ENCODE data around the gene ULK4. TPM values are rescaled to one million over a fixed set of nuclear protein-coding genes. Genes with fewer than 3 reads are reported as not detected.

ULK4 gene
- total and polyA plus RNA-seq, 2 of the 8 experiments (the other 6 are each of a cell fraction or from before 2014, with no cell fraction given): 3.0 to 10.8 TPM

GRCh38 chr3:41708176-41708575 is 253.7 kb downstream of the ULK4 start:
- CTCF ChIA-PET (ENCODE audit: partially characterized antibody): interaction anchor here (0.8 kb wide), 1 partner anchor 12 kb away, joined by 3 read pairs; no protein-coding TSS in a partner anchor
- H4K8ac ChIP-seq (ENCODE audit: extremely low read depth, insufficient read depth, low read length): no peak overlapping the region

More at GRCh38 chr3:41708176-41708575, 253.7 kb downstream of the ULK4 start:
- Histone ChIP-seq H2AK5ac (ENCODE audit: low read depth, low read length) (no peak overlapping the region), H3K23ac (ENCODE audit: insufficient read length) (no peak overlapping the region), H3K18ac (ENCODE audit: extremely low read depth, low read length) (no peak overlapping the region), H3K23me2 (ENCODE audit: low read depth, low read length) (0 out of 2 replicates have a peak, but pooled peaks cover 2% of the 10 kb centered on the region), H3K79me2 (ENCODE audit: control insufficient read depth in 1 of 2, insufficient read depth in 2 of 2, low read length in 2 of 2) (no peaks in the 10 kb centered on the region), H3K4ac (replicated peaks; ENCODE audit: insufficient read length, low read depth, low read length) (no peak overlapping the region), H4K91ac (replicated peaks; ENCODE audit: insufficient read length, low read length) (no peak overlapping the region), H3K79me1 (ENCODE audit: low read depth, low read length) (no peaks in the 10 kb centered on the region), H2AFZ (ENCODE audit: low read length) (no peak overlapping the region), H3K27me3 (replicated peaks in 1 of 4; ENCODE audit: control insufficient read depth in 3 of 4, extremely low read depth in 1 of 4, insufficient read depth in 3 of 4, low read length in 3 of 4) (no peaks in the 10 kb centered on the region), H2BK12ac (ENCODE audit: low read depth, low read length) (no peak overlapping the region), H3K27ac (ENCODE audit: low read depth, low read length) (no peak overlapping the region), H3K36me3 (ENCODE audit: control insufficient read depth in 2 of 4, insufficient read depth in 4 of 4, low read length in 3 of 4) (no peaks in the 10 kb centered on the region), H3K4me3 (ENCODE audit: extremely low read depth in 1 of 4, insufficient read depth in 2 of 4, low read depth in 3 of 4, low read length in 4 of 4) (no peak overlapping the region), H2BK5ac (ENCODE audit: low read depth, low read length) (no peak overlapping the region), H2BK15ac (ENCODE audit: low read length) (no peak overlapping the region), H3K9ac (replicated peaks in 1 of 4; ENCODE audit: extremely low read depth in 1 of 4, low read depth in 3 of 4, low read length in 3 of 4) (no peak overlapping the region), H4K5ac (ENCODE audit: insufficient read length, low read depth, low read length) (no peak overlapping the region), H3K56ac (replicated peaks; ENCODE audit: insufficient read length, low read depth, low read length) (no peak overlapping the region), H2BK20ac (ENCODE audit: low read length) (no peak overlapping the region), H4K20me1 (replicated peaks in 1 of 2; ENCODE audit: control insufficient read depth in 1 of 2, insufficient read depth in 2 of 2, low read length in 2 of 2) (no peaks in the 10 kb centered on the region), H3K14ac (ENCODE audit: insufficient read length) (no peak overlapping the region), H3K4me1 (replicated peaks in 1 of 4; ENCODE audit: control insufficient read depth in 3 of 4, insufficient read depth in 4 of 4, low read length in 3 of 4) (peaks cover 3 to 5% (median 4%) of the 10 kb centered on the region in 4 experiments; a peak in 5 of 7 replicates), H2BK120ac (replicated peaks; ENCODE audit: low read depth, low read length) (no peak overlapping the region), H3K9me3 (ENCODE audit: insufficient read depth in 2 of 2, low read depth in 1 of 2, low read length in 1 of 2) (no peaks in the 10 kb centered on the region), H3K4me2 (ENCODE audit: insufficient read depth in 1 of 2, low read depth in 2 of 2, low read length in 2 of 2) (no peak overlapping the region)
- DNase-seq (ENCODE audit: low read depth in 1 of 2, low spot score in 2 of 2): no peak
- POLR2A ChIA-PET (ENCODE audit: partially characterized antibody): no interaction called here
- TF ChIP-seq POLR2AphosphoS5 (IDR thresholded peaks at IDR 0.05; ENCODE audit: low read depth, low read length) (no peak), KDM4A (IDR thresholded peaks at IDR 0.05; ENCODE audit: low read depth, low read length, severe bottlenecking) (no peak), TAF1 (IDR thresholded peaks at IDR 0.05; ENCODE audit: low read depth, low read length) (no peak), NRF1 (IDR thresholded peaks at IDR 0.05; ENCODE audit: low read depth, low read length) (no peak), RXRA (IDR thresholded peaks at IDR 0.05; ENCODE audit: insufficient read depth, low read depth, low read length) (no peak), BCL11A (IDR thresholded peaks at IDR 0.05; ENCODE audit: low read depth in 2 of 2, low read length in 2 of 2) (no peak), TAF7 (optimal IDR thresholded peaks at IDR 0.05; ENCODE audit: borderline replicate concordance, low read depth, low read length) (no peak), YY1 (IDR thresholded peaks at IDR 0.05; ENCODE audit: low read depth, low read length) (no peak), KDM5A (IDR thresholded peaks at IDR 0.05; ENCODE audit: low read length) (no peak), ASH2L (IDR thresholded peaks at IDR 0.05; ENCODE audit: low read length) (no peak), BACH1 (IDR thresholded peaks at IDR 0.05; ENCODE audit: low read length) (no peak), CREB1 (IDR thresholded peaks at IDR 0.05) (no peak), CTBP2 (IDR thresholded peaks at IDR 0.05; ENCODE audit: borderline replicate concordance, insufficient read depth, insufficient read length, low read length) (no peak), CHD2 (IDR thresholded peaks at IDR 0.05; ENCODE audit: low read length) (no peak), NANOG (IDR thresholded peaks at IDR 0.05; ENCODE audit: insufficient read depth, low read depth, low read length, poor library complexity, severe bottlenecking) (no peak)
- 90% methylated on average over 2 of the region's 2 CpGs; no CpG with 5 or more reads in 1 of the 2 experiments for WGBS, 2 experiments (ENCODE audit: extremely low coverage in 1 of 2, insufficient coverage in 1 of 2, insufficient read length in 1 of 2, insufficient replicate concordance in 2 of 2, low coverage in 1 of 2, low lambda C conversion rate in 2 of 2, missing lambda C conversion rate in 1 of 2)
- FAIRE-seq: no peak

Measured in H1 (cell line).